ELR (cell line): Measurements from ENCODE around the gene IL37.
A peak's percentile ranks its signal among the peaks of the same experiment; 100 is the strongest.

ENCODE experiments used
- DNase-seq: peaks from one replicate; pipeline ENCODE4 v3.0.0-alpha.2; 2015; ENCODE audit warnings: low read depth

The IL37 gene

GRCh38 chr2:112959109-112959812, 48.3 kb downstream of the IL37 start:
- peak; percentile 27 for DNase-seq

GRCh38 chr2:112960230-112960825, 49.4 kb downstream of the IL37 start:
- no peak for DNase-seq

GRCh38 chr2:112962308-112963175, 51.6 kb downstream of the IL37 start:
- no peak for DNase-seq

- no peak for DNase-seq
Measured at GRCh38 chr2:112967023-112967422, 56.1 kb downstream of the IL37 start.
